Activated B cell treated with CpG ODN at 0.5 μM for 24 hours (primary cell): ENCODE data around the gene GGT6. TPM values are rescaled to one million over a fixed set of nuclear protein-coding genes. Genes with fewer than 3 reads are reported as not detected.
A peak's percentile ranks its signal among the peaks of the same experiment; 100 is the strongest.

Source experiments
- ATAC-seq: fragments of 200-7000 bp; cut with Tn5 transposase; one replicate; pipeline ENCODE4 v1.10.0; 2021; ENCODE audit warnings: low read depth, mild to moderate bottlenecking, moderate library complexity
- CTCF ChIA-PET: fragments of 350-600 bp; sonication (Branson Sonifier 250); formaldehyde crosslinking; loops from one replicate; lab custom pipeline; 2021; ENCODE audit warnings: antibody characterized with exemption; lab: Charles Lee
- POLR2A ChIA-PET: fragments of 350-600 bp; sonication (Branson Sonifier 250); formaldehyde crosslinking; loops from one replicate; lab custom pipeline; 2021; ENCODE audit warnings: antibody characterized with exemption; lab: Charles Lee
- DNase-seq: peaks from one replicate; pipeline ENCODE4 v3.0.0; 2022
- H3K27ac Mint-ChIP-seq: one replicate; pipeline ENCODE4 v1.8.0; 2020; ENCODE audit warnings: mixed read lengths
- H3K27me3 Mint-ChIP-seq: one replicate; pipeline ENCODE4 v1.8.0; 2021; ENCODE audit warnings: mixed read lengths
- H3K36me3 Mint-ChIP-seq: one replicate; pipeline ENCODE4 v1.8.0; 2021; ENCODE audit warnings: low read depth, mixed read lengths
- H3K4me1 Mint-ChIP-seq: one replicate; pipeline ENCODE4 v1.8.0; 2021; ENCODE audit warnings: mixed read lengths
- H3K4me3 Mint-ChIP-seq: one replicate; pipeline ENCODE4 v1.8.0; 2020; ENCODE audit warnings: mild to moderate bottlenecking, mixed read lengths
- H3K9me3 Mint-ChIP-seq: one replicate; pipeline ENCODE4 v1.8.0; 2020; ENCODE audit warnings: mixed read lengths
- intact Hi-C: fragments of 100-400 bp; cut with micrococcal nuclease; formaldehyde crosslinking; loops from one replicate; pipeline ENCODE4 v1.15.1; 2024
- total RNA-seq: library from RNA; stranded (reverse); gene quantifications from 2 replicates; pipeline ENCODE4 v1.2.3, GENCODE V29; 2022
- TF ChIP-seq, protein P1 (sequence below): fragments of 200-600 bp; IDR thresholded peaks from one replicate; pipeline ENCODE4 v1.8.0; 2022; ENCODE audit warnings: antibody characterized with exemption, mild to moderate bottlenecking

The GGT6 gene
- total RNA-seq, 1 donor from 2014 or later, result not detected

DNA sequence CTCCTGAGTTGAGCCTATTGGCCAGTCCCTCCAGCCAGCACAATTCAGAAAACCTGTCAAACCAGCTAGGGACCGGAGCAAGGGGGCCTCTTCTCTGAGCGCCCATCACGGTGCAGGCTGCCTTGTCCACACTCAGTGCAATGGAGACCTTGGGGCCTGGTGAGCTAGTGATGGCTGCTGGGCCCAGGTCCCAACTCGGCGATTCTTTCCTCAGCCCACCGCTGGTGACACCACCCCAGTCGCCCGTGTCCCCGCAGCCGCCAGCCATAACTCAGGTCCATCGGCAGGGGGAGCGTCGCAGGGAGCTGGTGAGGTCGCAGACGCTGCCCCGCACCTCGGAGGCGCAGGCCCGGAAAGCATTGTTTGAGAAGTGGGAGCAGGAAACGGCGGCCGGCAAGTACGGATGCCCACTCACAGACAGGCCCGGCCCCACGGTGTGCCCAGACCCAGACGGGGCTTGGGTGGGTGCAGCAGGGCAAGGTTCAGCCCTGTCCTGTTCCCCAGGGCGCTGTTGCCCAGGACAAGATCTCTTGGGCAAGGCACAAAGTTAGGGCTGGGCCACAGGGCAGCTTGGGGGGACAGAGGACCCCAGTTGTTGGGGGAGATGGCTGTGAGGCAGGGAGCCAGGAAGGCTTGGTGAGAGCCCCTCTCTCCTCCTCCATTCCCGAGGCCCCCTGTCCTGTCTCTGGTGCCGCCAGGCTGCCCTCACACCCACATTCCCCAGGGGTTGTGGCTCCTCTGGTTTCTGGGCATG is 34.7 kb upstream of the GGT6 start:
- H3K4me3 Mint-ChIP-seq, result no peak overlapping the region
- ATAC-seq (peak; percentile 73), DNase-seq (no peak)
- no peaks in the 10 kb centered on the region for H3K36me3 Mint-ChIP-seq
- CTCF ChIA-PET, result interaction anchor here (1.0 kb wide), 1 partner anchor 13 kb away, joined by 3 read pairs; no protein-coding TSS in a partner anchor
- H3K9me3 Mint-ChIP-seq, result no peaks in the 10 kb centered on the region
- TF ChIP-seq, protein P1, sequence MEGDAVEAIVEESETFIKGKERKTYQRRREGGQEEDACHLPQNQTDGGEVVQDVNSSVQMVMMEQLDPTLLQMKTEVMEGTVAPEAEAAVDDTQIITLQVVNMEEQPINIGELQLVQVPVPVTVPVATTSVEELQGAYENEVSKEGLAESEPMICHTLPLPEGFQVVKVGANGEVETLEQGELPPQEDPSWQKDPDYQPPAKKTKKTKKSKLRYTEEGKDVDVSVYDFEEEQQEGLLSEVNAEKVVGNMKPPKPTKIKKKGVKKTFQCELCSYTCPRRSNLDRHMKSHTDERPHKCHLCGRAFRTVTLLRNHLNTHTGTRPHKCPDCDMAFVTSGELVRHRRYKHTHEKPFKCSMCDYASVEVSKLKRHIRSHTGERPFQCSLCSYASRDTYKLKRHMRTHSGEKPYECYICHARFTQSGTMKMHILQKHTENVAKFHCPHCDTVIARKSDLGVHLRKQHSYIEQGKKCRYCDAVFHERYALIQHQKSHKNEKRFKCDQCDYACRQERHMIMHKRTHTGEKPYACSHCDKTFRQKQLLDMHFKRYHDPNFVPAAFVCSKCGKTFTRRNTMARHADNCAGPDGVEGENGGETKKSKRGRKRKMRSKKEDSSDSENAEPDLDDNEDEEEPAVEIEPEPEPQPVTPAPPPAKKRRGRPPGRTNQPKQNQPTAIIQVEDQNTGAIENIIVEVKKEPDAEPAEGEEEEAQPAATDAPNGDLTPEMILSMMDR, result no peak
- H3K4me1 Mint-ChIP-seq, result peaks cover 4% of the 10 kb centered on the region
- POLR2A ChIA-PET, result no interaction called here
- H3K27me3 Mint-ChIP-seq, result peaks cover 23% of the 10 kb centered on the region
- intact Hi-C loops, result no loop called here
- no peak overlapping the region for H3K27ac Mint-ChIP-seq

DNA sequence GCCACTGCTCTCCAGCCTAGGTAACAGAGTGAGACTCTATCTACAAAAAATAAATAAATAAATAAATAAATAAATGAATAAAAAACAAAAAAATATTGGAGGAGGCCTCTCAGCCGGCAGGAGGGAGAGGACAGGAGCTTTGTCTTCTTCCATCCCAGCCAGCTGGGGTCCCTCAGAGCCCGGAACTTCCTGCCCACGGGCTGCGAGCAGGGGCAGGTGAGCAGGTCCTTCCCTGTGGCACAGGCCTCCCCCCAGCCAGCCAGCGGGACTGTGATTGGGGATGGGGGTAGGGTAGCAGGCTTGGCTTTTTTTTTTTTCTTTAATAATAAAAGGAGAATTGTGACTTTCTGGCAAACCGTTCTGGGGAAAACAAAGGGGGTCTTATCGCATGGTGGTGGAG is 34.0 kb upstream of the GGT6 start:
- H3K36me3 Mint-ChIP-seq, result no peaks in the 10 kb centered on the region
- ChIA-PET CTCF (interaction anchor here (1.0 kb wide), 1 partner anchor 14 kb away, joined by 3 read pairs; no protein-coding TSS in a partner anchor), POLR2A (no interaction called here)
- no peaks in the 10 kb centered on the region for H3K9me3 Mint-ChIP-seq
- no peak for DNase-seq
- H3K27me3 Mint-ChIP-seq, result peaks cover 17% of the 10 kb centered on the region
- ATAC-seq, result no peak
- TF ChIP-seq, protein P1, result no peak
- H3K27ac Mint-ChIP-seq, result no peak overlapping the region
- H3K4me1 Mint-ChIP-seq, result peaks cover 4% of the 10 kb centered on the region
- intact Hi-C loops, result no loop called here
- H3K4me3 Mint-ChIP-seq, result no peak overlapping the region

DNA sequence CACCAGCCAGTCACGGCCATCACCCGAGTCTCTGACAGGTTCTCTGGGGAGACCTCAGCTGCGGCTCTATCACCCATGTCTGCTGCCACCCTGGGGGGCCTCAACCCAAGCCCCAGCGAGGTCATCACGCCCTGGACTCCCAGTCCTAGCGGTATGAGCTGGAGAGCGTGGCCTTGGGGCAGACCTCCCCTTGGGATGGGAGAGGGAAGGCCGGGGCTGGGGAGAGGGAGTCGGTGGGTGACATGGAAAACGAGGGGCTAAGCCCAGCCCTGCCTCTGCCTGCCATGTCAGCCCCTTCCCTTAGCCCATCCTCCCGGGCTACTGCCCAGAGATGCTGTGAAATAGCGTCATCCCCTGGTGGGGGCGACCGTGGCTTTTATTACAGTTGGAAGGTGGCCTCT is 32.6 kb upstream of the GGT6 start:
- DNase-seq (no peak), ATAC-seq (no peak)
- intact Hi-C loops, result no loop called here
- CTCF ChIA-PET, result no interaction called here
- H3K36me3 Mint-ChIP-seq, result no peaks in the 10 kb centered on the region
- H3K27me3 Mint-ChIP-seq, result peaks cover 16% of the 10 kb centered on the region
- H3K4me3 Mint-ChIP-seq, result no peak overlapping the region
- POLR2A ChIA-PET, result no interaction called here
- no peak overlapping the region for H3K27ac Mint-ChIP-seq
- no peaks in the 10 kb centered on the region for H3K9me3 Mint-ChIP-seq
- H3K4me1 Mint-ChIP-seq, result peaks cover 4% of the 10 kb centered on the region
- TF ChIP-seq, protein P1, result no peak

DNA sequence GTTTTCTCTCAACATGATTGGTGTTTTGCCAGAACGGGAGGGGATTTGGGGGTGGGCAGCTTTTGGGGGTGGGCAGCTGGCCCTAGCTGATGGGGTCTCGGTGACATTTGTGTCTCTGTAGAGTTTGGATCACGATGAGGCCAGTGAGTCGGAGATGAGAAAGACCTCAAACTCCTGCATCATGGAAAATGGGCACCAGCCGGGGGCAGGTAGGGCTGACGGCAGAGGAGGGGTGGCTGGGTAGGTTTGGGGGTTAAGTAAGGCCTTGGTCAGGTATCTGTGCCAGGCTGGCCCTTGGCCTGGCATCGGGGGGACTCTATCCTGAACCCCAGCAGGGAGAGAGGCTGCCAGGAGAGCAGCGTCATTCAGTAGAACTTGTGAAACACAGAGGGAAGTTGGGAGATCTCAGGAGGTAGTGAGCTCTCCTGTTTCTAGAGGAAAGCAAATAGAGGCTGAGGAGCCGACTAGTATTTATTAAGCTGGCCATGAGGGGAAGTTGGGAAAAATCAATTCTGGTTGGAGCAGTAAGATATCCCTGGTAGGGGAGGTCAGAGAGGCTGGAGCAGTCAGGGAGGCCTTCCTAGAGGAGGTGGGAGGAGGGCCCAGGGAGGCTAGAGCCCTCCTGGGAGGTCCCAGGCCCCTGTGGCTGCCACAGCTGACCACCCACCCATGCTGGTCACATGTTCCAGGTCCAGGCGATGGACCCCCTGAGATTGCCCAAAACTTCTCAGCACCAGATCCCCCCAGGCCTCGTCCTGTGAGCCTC is 32.0 kb upstream of the GGT6 start:
- no peaks in the 10 kb centered on the region for H3K36me3 Mint-ChIP-seq
- no peak overlapping the region for H3K4me3 Mint-ChIP-seq
- no peak for ATAC-seq
- no peaks in the 10 kb centered on the region for H3K9me3 Mint-ChIP-seq
- intact Hi-C loops, result no loop called here
- DNase-seq, result no peak
- CTCF ChIA-PET, result no interaction called here
- peaks cover 13% of the 10 kb centered on the region for H3K27me3 Mint-ChIP-seq
- POLR2A ChIA-PET, result no interaction called here
- peaks cover 4% of the 10 kb centered on the region for H3K4me1 Mint-ChIP-seq
- H3K27ac Mint-ChIP-seq, result no peak overlapping the region
- TF ChIP-seq, protein P1, result no peak

DNA sequence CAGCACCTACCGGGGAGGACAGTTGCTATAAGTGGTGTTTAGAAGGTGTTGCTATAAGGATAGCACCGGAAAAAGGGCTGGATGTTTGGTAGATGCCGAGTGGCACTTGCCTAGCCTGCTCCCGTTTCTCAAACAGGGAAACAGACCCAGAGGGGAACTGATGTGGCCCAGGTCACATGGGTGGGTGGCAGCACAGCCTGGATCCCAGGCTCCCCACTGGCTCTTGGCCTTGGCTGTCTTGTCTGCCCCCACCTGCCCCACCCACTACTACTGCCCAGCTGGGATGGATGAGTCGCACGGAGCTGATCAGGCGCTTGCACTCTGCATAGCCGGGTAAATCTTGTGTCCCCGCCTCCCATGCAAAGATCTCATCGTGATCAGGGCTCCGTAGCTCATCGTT is 31.2 kb upstream of the GGT6 start:
- no peak overlapping the region for H3K27ac Mint-ChIP-seq
- intact Hi-C loops, result no loop called here
- peaks cover 4% of the 10 kb centered on the region for H3K4me1 Mint-ChIP-seq
- H3K4me3 Mint-ChIP-seq, result no peak overlapping the region
- ATAC-seq, result no peak
- H3K36me3 Mint-ChIP-seq, result no peaks in the 10 kb centered on the region
- ChIA-PET POLR2A (no interaction called here), CTCF (no interaction called here)
- H3K27me3 Mint-ChIP-seq, result peaks cover 15% of the 10 kb centered on the region
- TF ChIP-seq, protein P1, result no peak
- no peak for DNase-seq
- no peaks in the 10 kb centered on the region for H3K9me3 Mint-ChIP-seq
